Ishikawa (cell line): ENCODE results near the gene RPS15.

Source experiments
- CEBPB ChIP-seq: IDR thresholded peaks from 2 replicates; pipeline ENCODE4 v1.6.1; 2012
- CREB1 ChIP-seq: IDR thresholded peaks from 2 replicates; pipeline ENCODE4 v1.6.1; 2012; ENCODE audit warnings: low read depth
- EGR1 ChIP-seq: IDR thresholded peaks from 2 replicates; pipeline ENCODE4 v1.6.1; 2012
- EP300 ChIP-seq: IDR thresholded peaks from 2 replicates; pipeline ENCODE4 v1.6.1; 2012; ENCODE audit warnings: borderline replicate concordance
- FOXM1 ChIP-seq: IDR thresholded peaks from 2 replicates; pipeline ENCODE4 v1.6.1; 2012; ENCODE audit warnings: low read depth, borderline replicate concordance
- MAX ChIP-seq: IDR thresholded peaks from 2 replicates; pipeline ENCODE4 v1.6.1; 2012
- NFIC ChIP-seq: IDR thresholded peaks from 2 replicates; pipeline ENCODE4 v1.6.1; 2012
- RAD21 ChIP-seq: IDR thresholded peaks from 2 replicates; pipeline ENCODE4 v1.6.1; 2012; ENCODE audit warnings: low read depth
- REST ChIP-seq: IDR thresholded peaks from 2 replicates; pipeline ENCODE4 v1.6.1; 2012; ENCODE audit warnings: low read depth, mild to moderate bottlenecking
- TAF1 ChIP-seq: IDR thresholded peaks from 2 replicates; pipeline ENCODE4 v1.6.1; 2012; ENCODE audit warnings: low read depth, mild to moderate bottlenecking
- TCF12 ChIP-seq: IDR thresholded peaks from 2 replicates; pipeline ENCODE4 v1.6.1; 2012; ENCODE audit warnings: low read depth
- TEAD4 ChIP-seq: IDR thresholded peaks from 2 replicates; pipeline ENCODE4 v1.6.1; 2012
- USF1 ChIP-seq: IDR thresholded peaks from 2 replicates; pipeline ENCODE4 v1.6.1; 2012
- YY1 ChIP-seq: IDR thresholded peaks from 2 replicates; pipeline ENCODE4 v1.6.1; 2012; ENCODE audit warnings: low read depth
- ZBTB7A ChIP-seq: IDR thresholded peaks from 2 replicates; pipeline ENCODE4 v1.6.1; 2012; ENCODE audit warnings: low read depth

The RPS15 gene

GRCh38 chr19:1466018-1466460 lies 27.8 kb downstream of the RPS15 start:
- TF ChIP-seq FOXM1 (no peak), CEBPB (no peak), CREB1 (no peak), EGR1 (no peak), USF1 (no peak), TCF12 (no peak), REST (no peak), EP300 (no peak), NFIC (no peak), RAD21 (no peak)

GRCh38 chr19:1466461-1467214 lies 28.4 kb downstream of the RPS15 start:
- TF ChIP-seq MAX (no peak), EGR1 (no peak), EP300 (no peak), TCF12 (no peak), TEAD4 (no peak)

GRCh38 chr19:1467215-1467489 lies 29.0 kb downstream of the RPS15 start:
- no peak for TF ChIP-seq REST
- no peak for TF ChIP-seq USF1
- no peak for TF ChIP-seq CREB1
- no peak for TF ChIP-seq ZBTB7A
- no peak for TF ChIP-seq CEBPB
- no peak for TF ChIP-seq EP300
- TF ChIP-seq TAF1, result no peak
- TF ChIP-seq NFIC, result no peak
- no peak for TF ChIP-seq FOXM1
- no peak for TF ChIP-seq TCF12
- no peak for TF ChIP-seq TEAD4
- TF ChIP-seq EGR1, result no peak
- TF ChIP-seq MAX, result no peak
- TF ChIP-seq RAD21, result no peak
- no peak for TF ChIP-seq YY1

- no peak for TF ChIP-seq EGR1
- no peak for TF ChIP-seq TEAD4
- TF ChIP-seq USF1, result no peak
- TF ChIP-seq TAF1, result no peak
- no peak for TF ChIP-seq CREB1
- no peak for TF ChIP-seq REST
- TF ChIP-seq NFIC, result no peak
- TF ChIP-seq FOXM1, result no peak
- no peak for TF ChIP-seq TCF12
- no peak for TF ChIP-seq RAD21
- TF ChIP-seq ZBTB7A, result no peak
- TF ChIP-seq MAX, result no peak
- TF ChIP-seq CEBPB, result no peak
- no peak for TF ChIP-seq EP300
- TF ChIP-seq YY1, result no peak
These were observed 29.5 kb downstream of the RPS15 start for GRCh38 chr19:1467490-1468273.
